Endothelial cell of umbilical vein (primary cell): ENCODE measurements around the gene SSR1. TPM values are rescaled to one million over a fixed set of nuclear protein-coding genes. Genes with fewer than 3 reads are reported as not detected.

Experiments
- BruUV-seq: library from RNA; stranded (reverse); fragments of 400-500 nt; replicated peaks from 2 replicates; lab custom pipeline; 2021; lab: Mats Ljungman, UMichigan
- CTCF ChIA-PET: fragments of 300-600, 350-600 bp; sonication (Branson Sonifier 250); formaldehyde crosslinking; loops from one replicate; lab custom pipeline; 2021; ENCODE audit warnings: antibody characterized with exemption, inconsistent platforms; lab: Charles Lee
- POLR2A ChIA-PET: fragments of 300-600, 350-600 bp; sonication (Branson Sonifier 250); formaldehyde crosslinking; loops from one replicate; lab custom pipeline; 2021; ENCODE audit warnings: antibody characterized with exemption, inconsistent platforms; lab: Charles Lee
- DNase-seq: peaks from one replicate; pipeline ENCODE4 v3.0.0-alpha.2; 2011; ENCODE audit warnings: low read depth, low spot score
- FAIRE-seq: peaks from 2 replicates; lab custom pipeline; 2011; peaks lifted over from hg19 to GRCh38; lab: Jason Lieb, UNC
- H2AFZ ChIP-seq: 2 replicates; pipeline ENCODE4 v1.6.0; 2012; ENCODE audit warnings: low read depth, low read length, control low read depth, inconsistent platforms
- H3K27ac ChIP-seq: 2 replicates; pipeline ENCODE4 v1.5.1; 2011; ENCODE audit warnings: low read depth, mild to moderate bottlenecking, control low read depth, low read length, moderate library complexity; ENCODE audit not compliant: insufficient read depth
- H3K27me3 ChIP-seq, 2 experiments: 2 replicates each; pipeline versions ENCODE4 v1.6.0 to v1.6.1; 2011; ENCODE audit warnings: low read length in 2 of 2, mixed read lengths in 1 of 2; ENCODE audit not compliant: control insufficient read depth in 2 of 2, insufficient read depth in 2 of 2
- H3K36me3 ChIP-seq, 2 experiments: 2 replicates in 1 of 2; 3 replicates in 1 of 2; pipeline ENCODE4 v1.5.1; 2011; ENCODE audit warnings: low read length in 2 of 2, mild to moderate bottlenecking in 1 of 2, moderate library complexity in 1 of 2; ENCODE audit not compliant: control insufficient read depth in 2 of 2, insufficient read depth in 2 of 2; ENCODE audit errors: extremely low read depth in 1 of 2
- H3K4me1 ChIP-seq: 3 replicates; pipeline ENCODE4 v1.5.1; 2011; ENCODE audit warnings: mild to moderate bottlenecking, low read length; ENCODE audit not compliant: control insufficient read depth, insufficient read depth; ENCODE audit errors: extremely low read depth
- H3K4me2 ChIP-seq: 2 replicates; pipeline ENCODE4 v1.6.1; 2011; ENCODE audit warnings: low read length, control low read depth, mixed read lengths; ENCODE audit not compliant: insufficient read depth
- H3K4me3 ChIP-seq, 3 experiments: fragments of 200-600 bp in 1 of 3; sonication (generic), shearing (Covaris generic) in 1 of 3; replicated peaks in 1 of 3; 2 replicates each; pipeline ENCODE4 v1.5.1; 2011 to 2016; ENCODE audit warnings: control low read depth in 3 of 3, low read length in 3 of 3, mild to moderate bottlenecking in 2 of 3, inconsistent platforms in 1 of 3, low read depth in 1 of 3, moderate library complexity in 1 of 3; ENCODE audit not compliant: insufficient read depth in 1 of 3
- H3K79me2 ChIP-seq: 2 replicates; pipeline ENCODE4 v1.6.0; 2012; ENCODE audit warnings: low read length, inconsistent platforms; ENCODE audit not compliant: control insufficient read depth, insufficient read depth
- H3K9ac ChIP-seq: replicated peaks from 2 replicates; pipeline ENCODE3; 2011; ENCODE audit warnings: low read length, control low read depth; ENCODE audit not compliant: insufficient read depth; ENCODE audit errors: extremely low read depth
- H3K9me1 ChIP-seq: replicated peaks from 3 replicates; pipeline ENCODE4 v1.6.0; 2011; ENCODE audit warnings: mild to moderate bottlenecking, low read length; ENCODE audit not compliant: control insufficient read depth, insufficient read depth; ENCODE audit errors: extremely low read depth
- H3K9me3 ChIP-seq: replicated peaks from 2 replicates; pipeline ENCODE4 v1.5.1; 2012; ENCODE audit warnings: low read length, inconsistent platforms; ENCODE audit not compliant: control insufficient read depth, insufficient read depth
- H4K20me1 ChIP-seq: replicated peaks from 2 replicates; pipeline ENCODE3; 2011; ENCODE audit warnings: mild to moderate bottlenecking, low read length; ENCODE audit not compliant: control insufficient read depth, insufficient read depth; ENCODE audit errors: extremely low read depth
- CTCF ChIP-seq, 2 donors: IDR thresholded peaks; 1 replicate in 1 of 2; 2 replicates in 1 of 2; pipeline ENCODE4 v1.5.1; 2011; ENCODE audit warnings: low read length in 2 of 2, mild to moderate bottlenecking in 2 of 2, moderate library complexity in 2 of 2, control low read depth in 1 of 2, inconsistent platforms in 1 of 2, low read depth in 1 of 2; ENCODE audit not compliant: insufficient read depth in 1 of 2; ENCODE audit errors: extremely low read depth in 1 of 2
- EZH2 ChIP-seq: IDR thresholded peaks from 2 replicates; pipeline ENCODE4 v1.6.1; 2012; ENCODE audit warnings: borderline replicate concordance, low read depth, mild to moderate bottlenecking, moderate library complexity, low read length, inconsistent platforms; ENCODE audit not compliant: severe bottlenecking
- FOS ChIP-seq: IDR thresholded peaks from 2 replicates; pipeline ENCODE4 v1.6.1; 2011; ENCODE audit warnings: mild to moderate bottlenecking, low read length, moderate library complexity, borderline replicate concordance; ENCODE audit not compliant: insufficient read depth
- GATA2 ChIP-seq: IDR thresholded peaks from 2 replicates; pipeline ENCODE4 v1.7.0; 2011; ENCODE audit warnings: low read depth, mild to moderate bottlenecking, moderate library complexity, mixed read lengths, low read length; ENCODE audit not compliant: insufficient read length, insufficient read depth
- JUN ChIP-seq: IDR thresholded peaks from 2 replicates; pipeline ENCODE4 v1.6.1; 2011; ENCODE audit warnings: borderline replicate concordance, low read depth; ENCODE audit not compliant: insufficient read length, insufficient read depth
- MAX ChIP-seq: IDR thresholded peaks from 2 replicates; pipeline ENCODE4 v1.6.1; 2011; ENCODE audit not compliant: insufficient read depth, insufficient read length
- MYC ChIP-seq: IDR thresholded peaks from one replicate; pipeline ENCODE4 v1.6.1; 2011; ENCODE audit warnings: mild to moderate bottlenecking, low read depth, low read length
- POLR2A ChIP-seq: IDR thresholded peaks from 2 replicates; pipeline ENCODE4 v1.6.1; 2012; ENCODE audit warnings: low read depth, mild to moderate bottlenecking, control low read depth, low read length
- POLR2AphosphoS5 ChIP-seq: IDR thresholded peaks from 2 replicates; pipeline ENCODE4 v1.6.1; 2012; ENCODE audit warnings: low read depth, mild to moderate bottlenecking, control low read depth, low read length, moderate library complexity; ENCODE audit not compliant: insufficient read depth
- dilution Hi-C: fragments of 300-500 bp; cut with MboI; formaldehyde crosslinking; loops from one replicate; pipeline ENCODE4 v1.15.0; 2019; ENCODE audit warnings: low sequenced_read_pairs; ENCODE audit not compliant: extremely low pct_ligation_motif_present
- intact Hi-C: fragments of 100-400 bp; cut with micrococcal nuclease; formaldehyde crosslinking; loops from one replicate; pipeline ENCODE4 v1.10.0; 2022
- polyA plus RNA-seq, 4 experiments: library from polyadenylated mRNA; depleted of rRNA in 3 of 4; stranded (reverse) in 3 of 4; unstranded in 1 of 4; fragments of >200 nt; gene quantifications; 2 replicates each; pipeline versions ENCODE4 v1.2.1 to v1.2.3, GENCODE V29; 2011 to 2012; ENCODE audit warnings: missing spikeins in 1 of 4
- total RNA-seq: library from RNA; stranded (reverse); gene quantifications from 2 replicates; pipeline ENCODE4 v1.2.3, GENCODE V29; 2021

SSR1 gene
- total and polyA plus RNA-seq, 2 donors (not counting 3 experiments of a cell fraction or from before 2014, with no cell fraction given) = 70.7 to 187 TPM

GRCh38 chr6:7240351-7240750 is 72.6 kb downstream of the SSR1 start:
- H3K79me2 ChIP-seq = peaks cover 3% of the 10 kb centered on the region
- H3K36me3 ChIP-seq = peaks cover 0 to 13% of the 10 kb centered on the region in 2 experiments
- no peaks in the 10 kb centered on the region for H3K27me3 ChIP-seq
- dilution Hi-C loops (no loop called here), intact Hi-C loops (no loop called here)
- H3K9me3 ChIP-seq = no peaks in the 10 kb centered on the region
- peaks cover 2% of the 10 kb centered on the region for H4K20me1 ChIP-seq
- H3K4me1 ChIP-seq = no peaks in the 10 kb centered on the region
- FAIRE-seq (no peak), DNase-seq (no peak)
- BruUV-seq = no TSS peak
- no peak for TF ChIP-seq MYC
- TF ChIP-seq MAX = no peak
- TF ChIP-seq EZH2 = no peak
- TF ChIP-seq GATA2 = no peak
- no peak for TF ChIP-seq JUN
- TF ChIP-seq POLR2A = no peak
- no peak for TF ChIP-seq FOS
- no peak for TF ChIP-seq CTCF (IDR thresholded peaks at IDR 0.05; ENCODE audit: extremely low read depth in 1 of 2, insufficient read depth in 1 of 2, low read depth in 1 of 2, low read length in 2 of 2)
- TF ChIP-seq POLR2AphosphoS5 = no peak
- H3K9ac ChIP-seq = no peak overlapping the region
- no peak overlapping the region for H3K4me2 ChIP-seq
- H3K4me3 ChIP-seq = no peak overlapping the region
- CTCF ChIA-PET = interaction anchor here (1.0 kb wide), 1 partner anchor 563 kb away, joined by 4 read pairs; no protein-coding TSS in a partner anchor
- H2AFZ ChIP-seq = no peak overlapping the region
- POLR2A ChIA-PET = no interaction called here
- H3K27ac ChIP-seq = no peak overlapping the region
- no peaks in the 10 kb centered on the region for H3K9me1 ChIP-seq
